ENCODE results near the gene GID8. TPM values are rescaled to one million over a fixed set of nuclear protein-coding genes. Genes with fewer than 3 reads are reported as not detected.

The GID8 gene
- total RNA-seq, 1 donor from 2014 or later: 48.7 TPM

DNA sequence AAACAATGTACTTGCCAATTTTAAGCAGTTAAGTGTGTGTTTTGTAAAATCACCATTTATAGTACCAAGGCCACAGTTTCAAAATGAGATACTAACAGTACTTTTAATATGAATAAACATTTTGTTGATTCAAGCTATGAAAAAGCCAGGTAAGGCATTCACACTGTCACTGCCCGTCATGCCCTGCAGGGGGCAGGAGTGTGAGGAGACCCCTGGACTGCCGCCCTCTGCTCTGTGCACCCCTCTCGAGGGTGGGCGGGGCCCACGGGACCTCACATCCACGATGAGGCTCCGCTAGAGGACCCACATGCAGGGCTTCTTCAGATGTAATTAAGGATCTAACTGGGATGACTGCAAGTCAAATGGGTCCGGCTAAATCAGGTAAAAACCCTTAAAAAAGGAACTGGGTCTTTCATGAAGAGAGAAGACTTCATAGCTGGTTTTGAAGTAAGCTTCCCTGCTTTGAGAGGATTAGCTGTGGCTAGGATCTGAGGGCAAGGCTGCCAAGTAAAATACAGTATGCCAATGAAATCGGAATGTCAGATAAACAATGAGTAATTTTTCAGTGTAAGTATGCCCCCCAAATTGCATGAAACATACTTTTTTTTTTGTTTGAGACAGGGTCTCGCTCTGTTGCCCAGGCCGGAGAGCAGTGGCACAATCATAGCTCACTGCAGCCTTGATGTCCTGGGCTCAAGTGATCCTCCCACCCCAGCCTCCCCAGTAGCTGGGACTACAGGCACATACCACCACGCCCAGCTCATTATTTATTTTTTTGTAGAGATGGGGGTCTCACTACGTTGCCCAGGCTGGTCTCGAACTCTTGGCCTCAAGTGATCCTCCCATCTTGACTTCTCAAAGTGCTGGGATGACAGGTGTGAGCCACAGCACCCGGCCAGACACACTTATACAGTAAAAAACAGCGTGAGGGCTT is 30.3 kb upstream of the GID8 start:
- Histone ChIP-seq H3K27me3 (no peaks in the 10 kb centered on the region), H3K9me3 (ENCODE audit: low read depth) (no peaks in the 10 kb centered on the region), H3K4me2 (no peak overlapping the region), H4K20me1 (ENCODE audit: low read depth) (peaks cover 66% of the 10 kb centered on the region), H2AFZ (replicated peaks) (no peak overlapping the region), H3K27ac (no peak overlapping the region), H3K4me1 (no peaks in the 10 kb centered on the region), H3K79me2 (ENCODE audit: low read depth) (peaks cover 60% of the 10 kb centered on the region), H3K4me3 (no peak overlapping the region), H3K9ac (no peak overlapping the region), H3F3A (ENCODE audit: low read depth) (peaks cover 19% of the 10 kb centered on the region), H3K36me3 (no peaks in the 10 kb centered on the region)
- Mint-ChIP-seq H3K9me3 (no peaks in the 10 kb centered on the region), H3K4me1 (no peaks in the 10 kb centered on the region), H3K4me3 (no peak overlapping the region), H3K27ac (no peak overlapping the region), H3K27me3 (ENCODE audit: insufficient read depth, low read depth) (peaks cover 2% of the 10 kb centered on the region), H3K36me3 (peaks cover 57% of the 10 kb centered on the region)
- DNase-seq (ENCODE audit: low spot score): peak; percentile 63
- TF ChIP-seq EZH2 (IDR thresholded peaks at IDR 0.05): no peak
- TF ChIP-seq, protein P1, sequence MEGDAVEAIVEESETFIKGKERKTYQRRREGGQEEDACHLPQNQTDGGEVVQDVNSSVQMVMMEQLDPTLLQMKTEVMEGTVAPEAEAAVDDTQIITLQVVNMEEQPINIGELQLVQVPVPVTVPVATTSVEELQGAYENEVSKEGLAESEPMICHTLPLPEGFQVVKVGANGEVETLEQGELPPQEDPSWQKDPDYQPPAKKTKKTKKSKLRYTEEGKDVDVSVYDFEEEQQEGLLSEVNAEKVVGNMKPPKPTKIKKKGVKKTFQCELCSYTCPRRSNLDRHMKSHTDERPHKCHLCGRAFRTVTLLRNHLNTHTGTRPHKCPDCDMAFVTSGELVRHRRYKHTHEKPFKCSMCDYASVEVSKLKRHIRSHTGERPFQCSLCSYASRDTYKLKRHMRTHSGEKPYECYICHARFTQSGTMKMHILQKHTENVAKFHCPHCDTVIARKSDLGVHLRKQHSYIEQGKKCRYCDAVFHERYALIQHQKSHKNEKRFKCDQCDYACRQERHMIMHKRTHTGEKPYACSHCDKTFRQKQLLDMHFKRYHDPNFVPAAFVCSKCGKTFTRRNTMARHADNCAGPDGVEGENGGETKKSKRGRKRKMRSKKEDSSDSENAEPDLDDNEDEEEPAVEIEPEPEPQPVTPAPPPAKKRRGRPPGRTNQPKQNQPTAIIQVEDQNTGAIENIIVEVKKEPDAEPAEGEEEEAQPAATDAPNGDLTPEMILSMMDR (IDR thresholded peaks at IDR 0.05): peak; percentile 64
- no peak for TF ChIP-seq EZH2phosphoT487 (IDR thresholded peaks at IDR 0.05)

DNA sequence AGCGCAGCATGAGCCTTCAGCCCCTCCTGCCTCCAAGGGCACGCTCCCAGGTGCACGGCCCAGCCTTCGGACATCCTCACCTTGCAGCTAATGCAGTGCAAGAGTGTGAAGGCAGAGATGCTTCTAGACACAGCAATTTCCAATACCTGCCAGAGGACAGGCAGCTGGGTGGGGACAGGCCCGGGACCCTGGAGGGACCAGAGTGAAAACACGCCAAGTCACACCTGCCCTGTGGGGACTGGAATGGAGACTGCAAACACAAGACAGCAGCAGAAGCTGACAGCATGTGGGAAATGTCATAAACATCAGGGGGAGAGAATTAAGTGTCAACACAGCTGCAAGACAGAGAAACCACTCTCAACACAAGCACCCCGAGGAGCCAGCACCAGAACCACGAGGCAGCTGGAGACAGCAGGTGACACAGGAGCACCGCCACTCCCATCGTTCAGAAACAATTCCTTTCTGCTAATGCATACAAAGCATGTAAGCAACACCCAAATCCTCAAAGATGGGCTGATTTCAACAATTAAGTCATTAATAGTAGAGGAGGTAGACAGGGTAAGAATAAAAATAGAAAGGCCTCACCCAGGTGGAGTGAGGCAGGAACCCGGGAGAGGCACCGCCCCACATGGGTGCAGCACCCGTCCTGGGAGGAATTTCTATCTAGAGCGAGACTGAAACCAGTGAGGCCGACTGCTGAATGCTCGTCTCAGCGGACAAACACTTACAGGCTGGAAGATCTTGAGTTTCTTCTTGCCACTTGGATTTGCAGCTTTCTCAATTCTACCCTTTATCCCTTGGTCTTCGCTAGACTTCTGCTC is 28.8 kb upstream of the GID8 start:
- H3K27ac Mint-ChIP-seq: no peak overlapping the region
- H3K4me3 ChIP-seq: no peak overlapping the region
- H3K36me3 ChIP-seq: no peaks in the 10 kb centered on the region
- peaks cover 76% of the 10 kb centered on the region for H3K79me2 ChIP-seq (ENCODE audit: low read depth)
- H3K27me3 Mint-ChIP-seq (ENCODE audit: insufficient read depth, low read depth): peaks cover 2% of the 10 kb centered on the region
- no peak overlapping the region for H3K27ac ChIP-seq
- no peak overlapping the region for H2AFZ ChIP-seq (replicated peaks)
- H3K4me3 Mint-ChIP-seq: no peak overlapping the region
- no peak for TF ChIP-seq EZH2phosphoT487 (IDR thresholded peaks at IDR 0.05)
- TF ChIP-seq, protein P1 (IDR thresholded peaks at IDR 0.05): no peak
- TF ChIP-seq EZH2 (IDR thresholded peaks at IDR 0.05): no peak
- no peaks in the 10 kb centered on the region for H3K9me3 Mint-ChIP-seq
- H3K4me2 ChIP-seq: no peak overlapping the region
- no peaks in the 10 kb centered on the region for H3K4me1 ChIP-seq
- no peaks in the 10 kb centered on the region for H3K27me3 ChIP-seq
- no peak for DNase-seq (ENCODE audit: low spot score)
- H3F3A ChIP-seq (ENCODE audit: low read depth): peaks cover 15% of the 10 kb centered on the region
- no peaks in the 10 kb centered on the region for H3K9me3 ChIP-seq (ENCODE audit: low read depth)
- peaks cover 54% of the 10 kb centered on the region for H3K36me3 Mint-ChIP-seq
- peaks cover 80% of the 10 kb centered on the region for H4K20me1 ChIP-seq (ENCODE audit: low read depth)
- H3K9ac ChIP-seq: no peak overlapping the region
- H3K4me1 Mint-ChIP-seq: peaks cover 4% of the 10 kb centered on the region

DNA sequence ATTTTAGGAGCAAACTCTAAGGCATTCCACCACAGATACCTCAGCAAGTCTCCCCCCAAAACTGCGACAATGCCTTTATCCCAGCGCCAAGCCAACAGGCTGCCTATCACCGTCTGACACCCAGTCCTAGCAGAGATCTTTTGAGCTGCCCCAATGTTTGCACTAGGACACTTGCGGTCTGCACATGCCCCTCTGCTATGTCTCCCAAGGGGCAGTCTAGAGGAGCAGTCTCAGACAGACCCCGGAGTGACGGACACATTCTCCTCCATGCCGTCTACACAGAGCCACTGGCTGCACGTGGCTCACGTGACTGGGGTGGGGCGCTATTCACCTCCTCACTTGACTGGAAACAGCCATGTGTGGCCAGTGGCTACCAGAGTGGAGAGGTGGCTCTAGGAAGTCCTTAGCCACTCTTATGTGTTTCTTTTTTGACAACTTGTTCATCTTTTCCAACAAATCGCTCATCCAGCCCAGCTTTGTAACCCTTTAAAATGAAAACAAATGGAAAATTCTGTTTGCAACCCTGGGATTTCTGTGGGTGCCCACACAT is 27.7 kb upstream of the GID8 start:
- Mint-ChIP-seq H3K4me1 (peaks cover 13% of the 10 kb centered on the region), H3K36me3 (peaks cover 46% of the 10 kb centered on the region), H3K9me3 (no peaks in the 10 kb centered on the region), H3K27ac (peak overlapping the region; percentile 77), H3K4me3 (no peak overlapping the region), H3K27me3 (ENCODE audit: insufficient read depth, low read depth) (peaks cover 2% of the 10 kb centered on the region)
- Histone ChIP-seq H4K20me1 (ENCODE audit: low read depth) (peaks cover 91% of the 10 kb centered on the region), H3K4me3 (no peak overlapping the region), H2AFZ (replicated peaks) (no peak overlapping the region), H3K9me3 (ENCODE audit: low read depth) (no peaks in the 10 kb centered on the region), H3K4me1 (peaks cover 9% of the 10 kb centered on the region), H3K36me3 (no peaks in the 10 kb centered on the region), H3K9ac (no peak overlapping the region), H3K4me2 (no peak overlapping the region), H3K79me2 (ENCODE audit: low read depth) (peaks cover 87% of the 10 kb centered on the region), H3K27me3 (no peaks in the 10 kb centered on the region), H3F3A (ENCODE audit: low read depth) (peaks cover 12% of the 10 kb centered on the region), H3K27ac (no peak overlapping the region)
- TF ChIP-seq EZH2phosphoT487 (IDR thresholded peaks at IDR 0.05): no peak
- TF ChIP-seq, protein P1 (IDR thresholded peaks at IDR 0.05): no peak
- no peak for TF ChIP-seq EZH2 (IDR thresholded peaks at IDR 0.05)
- no peak for DNase-seq (ENCODE audit: low spot score)

All from neural progenitor cell (in vitro differentiated cells).